Putamen (tissue), 1 donor: ENCODE data around the gene TBC1D10A.

ENCODE experiments used
- DNase-seq: peaks from one replicate; pipeline ENCODE4 v3.0.0-alpha.2; 2016; ENCODE audit warnings: low spot score

TBC1D10A gene, protein sequence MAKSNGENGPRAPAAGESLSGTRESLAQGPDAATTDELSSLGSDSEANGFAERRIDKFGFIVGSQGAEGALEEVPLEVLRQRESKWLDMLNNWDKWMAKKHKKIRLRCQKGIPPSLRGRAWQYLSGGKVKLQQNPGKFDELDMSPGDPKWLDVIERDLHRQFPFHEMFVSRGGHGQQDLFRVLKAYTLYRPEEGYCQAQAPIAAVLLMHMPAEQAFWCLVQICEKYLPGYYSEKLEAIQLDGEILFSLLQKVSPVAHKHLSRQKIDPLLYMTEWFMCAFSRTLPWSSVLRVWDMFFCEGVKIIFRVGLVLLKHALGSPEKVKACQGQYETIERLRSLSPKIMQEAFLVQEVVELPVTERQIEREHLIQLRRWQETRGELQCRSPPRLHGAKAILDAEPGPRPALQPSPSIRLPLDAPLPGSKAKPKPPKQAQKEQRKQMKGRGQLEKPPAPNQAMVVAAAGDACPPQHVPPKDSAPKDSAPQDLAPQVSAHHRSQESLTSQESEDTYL

GRCh38 chr22:30326706-30327362, at the start of gene TBC1D10A:
TBC1D10A (minus strand) TSS chr22:30326941; CDS start chr22:30326881, 60 bp downstream.
- DNase-seq, result peak; percentile 89

GRCh38 chr22:30375312-30375849, 48.6 kb upstream of the TBC1D10A start:
- no peak for DNase-seq

- DNase-seq, result no peak
Measured at GRCh38 chr22:30373331-30374325, 46.9 kb upstream of the TBC1D10A start.

DNA sequence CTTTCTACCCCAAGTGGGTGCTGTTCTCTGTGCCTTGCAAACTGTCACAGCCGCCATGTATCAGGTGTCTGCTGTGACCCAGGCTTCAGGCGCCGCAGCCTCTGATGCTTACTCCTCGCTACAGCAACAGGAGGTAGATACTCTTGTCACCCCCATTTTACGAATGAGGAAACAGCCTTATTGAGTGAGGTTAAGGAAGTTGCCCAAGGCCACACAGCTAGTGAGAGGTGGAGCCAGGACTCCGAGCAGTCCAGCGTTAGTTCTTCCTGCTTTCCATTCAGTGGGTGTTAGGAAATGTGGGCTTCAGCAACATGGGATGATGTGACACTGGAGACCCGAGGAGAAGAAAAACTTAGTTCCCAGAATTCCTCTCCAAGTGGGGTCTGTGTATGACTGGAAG, 46.2 kb upstream of the TBC1D10A start:
- no peak for DNase-seq

DNA sequence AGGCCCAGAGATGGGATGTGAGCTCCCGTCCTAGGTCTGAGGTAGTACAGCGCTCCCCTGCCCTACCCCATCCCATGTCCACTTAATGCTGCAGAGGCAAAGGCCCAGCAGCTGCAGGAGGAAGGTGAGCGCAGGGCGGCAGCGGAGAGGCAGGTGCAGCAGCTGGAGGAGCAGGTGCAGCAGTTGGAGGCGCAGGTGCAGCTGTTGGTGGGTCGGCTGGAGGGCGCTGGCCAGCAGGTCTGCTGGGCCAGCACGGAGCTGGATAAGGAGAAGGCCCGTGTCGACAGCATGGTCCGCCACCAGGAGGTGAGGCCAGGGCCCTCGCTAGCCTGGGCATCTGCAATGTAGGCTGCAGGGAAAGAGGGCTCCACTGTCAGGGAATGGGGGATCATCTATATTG, 45.2 kb upstream of the TBC1D10A start:
- no peak for DNase-seq

- no peak for DNase-seq
Measured at GRCh38 chr22:30371321-30371720, 44.6 kb upstream of the TBC1D10A start.

GRCh38 chr22:30370641-30371230, 44.0 kb upstream of the TBC1D10A start:
- DNase-seq, result no peak

- no peak for DNase-seq
Measured at GRCh38 chr22:30368420-30368819, 41.7 kb upstream of the TBC1D10A start.

DNA sequence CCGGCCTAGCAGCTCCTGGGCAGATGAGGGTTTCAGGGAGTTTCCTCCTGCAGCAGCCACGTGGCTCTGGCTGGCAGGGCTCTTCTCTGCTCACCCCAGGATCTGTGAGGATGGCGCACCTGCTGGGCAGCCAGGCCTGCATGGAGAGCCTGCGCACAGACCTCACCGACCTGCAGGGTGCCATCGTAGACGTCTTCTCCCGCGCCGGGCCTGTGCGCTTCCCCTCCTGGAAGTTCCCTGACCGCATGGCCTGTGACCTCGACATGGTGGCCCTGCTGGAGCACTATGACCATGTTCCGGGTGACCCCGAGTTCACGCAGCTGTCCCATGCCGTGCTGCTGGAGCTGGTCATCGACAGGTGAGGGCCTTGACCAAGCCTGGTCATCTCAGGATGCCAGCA, 39.1 kb upstream of the TBC1D10A start:
- no peak for DNase-seq

DNA sequence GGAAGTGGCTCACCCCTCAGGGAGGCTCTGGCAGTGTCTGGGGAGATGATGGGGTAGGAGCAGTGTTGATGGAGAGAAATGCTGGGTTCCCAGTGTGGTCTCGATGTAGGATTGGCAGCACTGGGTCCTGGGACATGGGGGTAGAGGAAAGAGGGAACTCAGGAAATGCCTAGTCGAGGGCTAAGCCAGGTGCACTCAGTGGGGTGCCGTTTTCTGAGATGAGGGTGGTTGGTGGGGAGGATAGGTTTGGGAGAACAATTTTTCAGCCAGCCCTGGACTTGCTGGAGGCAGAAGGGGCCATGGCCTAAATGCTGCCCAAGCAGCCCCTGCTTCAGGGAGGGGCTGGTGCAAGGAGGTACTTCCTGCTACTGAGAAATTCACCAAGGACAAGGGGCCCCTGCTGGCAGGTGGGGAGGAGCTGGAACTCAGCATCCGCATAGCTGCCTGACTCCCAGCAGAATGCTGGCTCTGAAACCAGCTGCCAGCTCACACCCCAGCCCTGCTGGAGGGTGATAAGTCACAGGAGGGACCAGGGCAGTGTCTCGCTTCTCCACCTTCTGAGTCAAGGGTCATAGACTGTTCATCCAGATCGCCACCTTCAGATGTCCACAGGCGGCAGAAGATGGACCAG, 36.0 kb upstream of the TBC1D10A start:
- no peak for DNase-seq

DNA sequence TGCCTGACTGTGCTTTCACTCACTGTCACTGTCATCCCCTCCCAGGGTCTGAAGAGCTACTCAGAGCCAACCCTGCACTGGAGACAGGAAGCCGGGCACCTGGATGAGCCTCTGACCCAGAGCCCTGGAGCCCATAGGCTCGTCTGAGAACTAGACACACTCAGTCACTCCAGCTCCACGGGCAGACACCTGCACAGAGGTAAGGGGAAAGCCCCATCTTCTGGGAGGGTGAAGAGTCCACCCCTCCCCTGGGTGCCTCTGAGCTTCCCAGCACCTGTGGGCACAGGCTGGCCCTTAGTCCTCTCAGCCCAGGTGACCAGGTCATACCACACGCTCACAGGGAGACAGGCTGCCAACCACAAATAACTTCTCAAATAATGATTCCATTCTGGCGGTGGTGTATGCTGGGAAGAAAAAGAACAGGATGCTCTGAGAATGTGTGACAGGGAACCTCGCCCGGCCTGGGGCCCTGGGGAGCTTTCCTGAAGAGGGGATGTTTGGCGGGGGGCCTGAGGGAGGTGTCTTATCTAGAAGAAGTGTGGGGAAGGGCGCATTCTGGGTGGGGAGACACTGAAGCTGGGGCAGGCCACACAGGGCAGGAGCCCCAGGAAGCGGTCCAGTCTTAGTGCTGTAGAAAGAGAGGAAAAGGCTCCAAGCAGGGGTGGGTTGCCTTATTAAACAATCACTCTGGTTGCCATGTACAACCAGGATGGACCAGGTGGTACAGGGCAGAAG, 35.3 kb upstream of the TBC1D10A start:
- no peak for DNase-seq

GRCh38 chr22:30358541-30358940, 31.8 kb upstream of the TBC1D10A start:
- DNase-seq, result no peak

- no peak for DNase-seq
Measured at GRCh38 chr22:30357650-30358215, 31.0 kb upstream of the TBC1D10A start.

- peak; percentile 17 for DNase-seq
Measured at GRCh38 chr22:30357236-30357570, 30.5 kb upstream of the TBC1D10A start.

DNA sequence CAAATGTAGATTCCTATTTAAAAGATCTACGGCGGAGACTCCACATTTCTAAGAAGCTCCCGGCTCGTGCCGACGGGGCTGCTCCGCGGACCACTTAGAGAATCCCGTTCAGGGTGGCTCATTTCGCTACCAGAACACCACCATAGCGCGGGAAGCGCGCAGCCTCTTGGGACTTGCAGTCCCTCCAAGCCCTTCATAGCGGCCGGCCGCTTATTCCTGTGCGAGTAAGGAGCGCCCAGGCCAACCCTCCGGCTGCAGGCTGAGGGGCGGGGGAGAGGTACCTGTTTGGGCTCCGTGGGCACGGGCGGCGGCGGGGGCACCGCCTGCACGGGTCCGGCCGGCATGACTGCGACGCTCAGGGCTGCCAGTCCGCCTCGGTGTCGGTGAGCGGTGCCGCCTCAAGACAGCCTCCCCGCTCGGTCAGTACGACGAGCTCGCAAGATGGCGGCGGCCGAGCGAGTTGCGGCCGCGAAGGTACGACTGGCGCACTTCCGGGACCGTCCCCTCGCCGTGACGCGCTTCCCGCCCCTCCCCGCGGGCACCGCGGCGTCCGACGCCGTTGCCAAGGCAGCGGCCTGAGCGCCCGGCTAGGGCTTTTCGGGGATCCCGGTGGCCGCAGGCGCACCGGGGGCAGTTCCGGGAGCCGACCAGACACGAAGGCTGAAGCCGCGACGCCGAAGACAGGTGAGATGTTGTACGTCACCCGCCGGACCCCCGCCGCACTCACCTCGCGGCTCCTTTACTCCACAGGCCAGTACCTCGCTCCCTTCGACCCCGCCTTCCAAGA, 29.9 kb upstream of the TBC1D10A start, which contains the start of the genes CCDC157 and SF3A1:
Gene CCDC157, plus strand, starts transcription at position 559 of the 787 bp plus-strand sequence. CDS start 8,994 bp downstream, outside the sequence.
Gene SF3A1, minus strand, starts transcription at position 446 of the 787 bp plus-strand sequence. Its CDS starts 102 bp downstream, at position 344.
- peak; percentile 91 for DNase-seq

GRCh38 chr22:30354644-30355043, 27.9 kb upstream of the TBC1D10A start:
- DNase-seq, result no peak

DNA sequence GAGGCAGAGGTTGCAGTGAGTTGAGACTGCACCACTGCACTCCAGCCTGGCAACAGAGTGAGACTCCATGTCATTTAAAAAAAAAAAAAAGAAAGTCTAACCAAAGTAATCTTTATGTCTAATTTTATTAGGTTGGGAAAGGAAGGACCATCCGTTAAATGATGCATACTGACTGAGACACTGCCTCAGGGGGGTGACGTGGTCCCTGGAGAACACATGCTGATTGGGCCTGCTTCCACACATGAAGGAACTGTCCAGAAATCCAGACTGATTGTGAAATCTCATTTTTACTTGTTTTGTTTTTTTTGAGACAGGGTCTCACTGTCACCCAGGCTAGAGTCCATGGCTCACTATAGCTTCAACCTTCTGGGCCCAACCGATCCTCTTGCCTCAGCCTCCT, 24.5 kb upstream of the TBC1D10A start:
- no peak for DNase-seq

- DNase-seq, result no peak
Measured at GRCh38 chr22:30348809-30349208, 22.1 kb upstream of the TBC1D10A start.

DNA sequence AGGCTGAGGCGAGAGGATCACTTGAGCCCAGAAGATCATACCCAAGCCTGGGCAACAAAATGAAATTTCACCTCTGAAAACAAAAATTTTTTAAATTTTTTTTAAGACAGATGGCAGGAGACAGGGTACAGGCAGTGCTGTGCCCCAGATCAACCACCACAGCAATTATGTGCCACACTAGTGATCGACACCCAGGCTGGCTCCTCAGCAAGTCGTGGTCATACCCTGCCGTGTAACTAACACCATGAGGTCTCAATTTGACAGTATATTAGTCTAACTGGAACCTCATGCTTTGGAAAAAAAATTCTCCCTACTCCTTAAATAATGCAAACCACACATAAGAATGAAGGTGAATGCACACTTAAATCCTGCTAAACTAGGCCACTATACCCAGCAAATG, 21.7 kb upstream of the TBC1D10A start:
- DNase-seq, result no peak
